ENCODE measurements around the gene RASGRP2.

- TF ChIP-seq CTCF (IDR thresholded peaks at IDR 0.05; ENCODE audit: low read depth, low read length): no peak
- TF ChIP-seq EZH2phosphoT487 (IDR thresholded peaks at IDR 0.05; ENCODE audit: low read depth): no peak
Measured at GRCh38 chr11:64763526-64764039, 19.6 kb upstream of the RASGRP2 start.
